OCI-LY7 (cell line): ENCODE results near the gene ANKRD44.

Experiments used
- EZH2phosphoT487 ChIP-seq: fragments of 200-600 bp; sonication (generic); IDR thresholded peaks from 2 replicates; pipeline ENCODE4 v1.6.1; 2018; ENCODE audit warnings: low read depth, borderline replicate concordance, mild to moderate bottlenecking, mixed run types, antibody characterized with exemption, low read length, moderate library complexity, mixed read lengths
- TF ChIP-seq, protein P1 (sequence below): fragments of 200-600 bp; sonication (generic); conservative IDR thresholded peaks from 2 replicates; pipeline ENCODE4 v1.5.1; 2014; ENCODE audit warnings: mild to moderate bottlenecking, antibody characterized with exemption, low read length, moderate library complexity, mixed read lengths

DNA sequence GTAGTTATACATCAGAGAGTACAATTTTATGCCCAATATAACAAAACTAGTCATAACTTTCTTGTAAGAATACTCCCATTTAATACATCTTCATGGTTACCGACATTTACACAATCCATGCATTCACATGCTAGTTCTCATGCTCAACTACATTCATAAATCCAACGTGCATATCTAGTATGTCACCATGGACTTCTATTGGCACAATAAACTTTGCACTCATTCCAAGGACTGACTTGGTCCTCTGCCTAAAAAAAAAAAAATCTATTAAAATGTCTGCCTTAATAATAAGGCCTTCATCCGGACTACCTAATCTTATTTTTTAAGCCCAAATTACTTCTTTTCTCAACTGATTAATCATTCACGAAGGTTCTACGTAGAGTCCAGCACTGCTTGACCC is 276.3 kb downstream of the ANKRD44 start:
- TF ChIP-seq, protein P1, sequence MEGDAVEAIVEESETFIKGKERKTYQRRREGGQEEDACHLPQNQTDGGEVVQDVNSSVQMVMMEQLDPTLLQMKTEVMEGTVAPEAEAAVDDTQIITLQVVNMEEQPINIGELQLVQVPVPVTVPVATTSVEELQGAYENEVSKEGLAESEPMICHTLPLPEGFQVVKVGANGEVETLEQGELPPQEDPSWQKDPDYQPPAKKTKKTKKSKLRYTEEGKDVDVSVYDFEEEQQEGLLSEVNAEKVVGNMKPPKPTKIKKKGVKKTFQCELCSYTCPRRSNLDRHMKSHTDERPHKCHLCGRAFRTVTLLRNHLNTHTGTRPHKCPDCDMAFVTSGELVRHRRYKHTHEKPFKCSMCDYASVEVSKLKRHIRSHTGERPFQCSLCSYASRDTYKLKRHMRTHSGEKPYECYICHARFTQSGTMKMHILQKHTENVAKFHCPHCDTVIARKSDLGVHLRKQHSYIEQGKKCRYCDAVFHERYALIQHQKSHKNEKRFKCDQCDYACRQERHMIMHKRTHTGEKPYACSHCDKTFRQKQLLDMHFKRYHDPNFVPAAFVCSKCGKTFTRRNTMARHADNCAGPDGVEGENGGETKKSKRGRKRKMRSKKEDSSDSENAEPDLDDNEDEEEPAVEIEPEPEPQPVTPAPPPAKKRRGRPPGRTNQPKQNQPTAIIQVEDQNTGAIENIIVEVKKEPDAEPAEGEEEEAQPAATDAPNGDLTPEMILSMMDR = no peak
- TF ChIP-seq EZH2phosphoT487 = no peak
